Common myeloid progenitor, CD34-positive (primary cell): ENCODE results near the gene WNT9A.

Experiments
- CTCF ChIA-PET: fragments of 350-600 bp; sonication (Branson Sonifier 250); formaldehyde crosslinking; loops from one replicate; lab custom pipeline; 2021; ENCODE audit warnings: antibody characterized with exemption; lab: Charles Lee
- POLR2A ChIA-PET: fragments of 350-600 bp; sonication (Branson Sonifier 250); formaldehyde crosslinking; loops from one replicate; lab custom pipeline; 2021; ENCODE audit warnings: antibody characterized with exemption; lab: Charles Lee
- DNase-seq, 3 donors: peaks; one replicate each; pipeline versions ENCODE4 v3.0.0 to v3.0.0-alpha.2; 2013
- H3K27ac ChIP-seq, 2 experiments: 1 replicate in 1 of 2; 2 replicates in 1 of 2; pipeline ENCODE4 v1.7.0; 2013; ENCODE audit warnings: inconsistent platforms in 2 of 2, low read length in 2 of 2, mild to moderate bottlenecking in 2 of 2, low read depth in 1 of 2, moderate library complexity in 1 of 2; ENCODE audit not compliant: severe bottlenecking in 2 of 2, insufficient read depth in 1 of 2, poor library complexity in 1 of 2
- H3K27me3 ChIP-seq, 5 experiments: replicated peaks in 2 of 5; 1 replicate in 3 of 5; 2 replicates in 2 of 5; pipeline versions ENCODE4 v1.6.1 to v1.7.0; 2013; ENCODE audit warnings: low read length in 4 of 5, mild to moderate bottlenecking in 2 of 5, moderate library complexity in 2 of 5, inconsistent platforms in 1 of 5; ENCODE audit not compliant: insufficient read depth in 5 of 5, control insufficient read depth in 4 of 5
- H3K36me3 ChIP-seq, 4 experiments: 1 replicate in 2 of 4; 2 replicates in 2 of 4; pipeline versions ENCODE4 v1.6.1 to v1.7.0; 2013; ENCODE audit warnings: low read length in 3 of 4, control low read depth in 1 of 4, mild to moderate bottlenecking in 1 of 4; ENCODE audit not compliant: control insufficient read depth in 4 of 4, insufficient read depth in 4 of 4
- H3K4me1 ChIP-seq, 4 experiments: 1 replicate in 3 of 4; 2 replicates in 1 of 4; pipeline versions ENCODE4 v1.6.1 to v1.7.1; 2013; ENCODE audit warnings: low read length in 3 of 4, mild to moderate bottlenecking in 3 of 4, control low read depth in 1 of 4, inconsistent platforms in 1 of 4, moderate library complexity in 1 of 4; ENCODE audit not compliant: control insufficient read depth in 4 of 4, insufficient read depth in 4 of 4; ENCODE audit errors: control extremely low read depth in 1 of 4
- H3K4me3 ChIP-seq, 7 experiments: 1 replicate in 4 of 7; 2 replicates in 3 of 7; pipeline versions ENCODE4 v1.5.1 to v1.7.0; 2013; ENCODE audit warnings: mild to moderate bottlenecking in 7 of 7, low read length in 6 of 7, moderate library complexity in 6 of 7, inconsistent platforms in 2 of 7, low read depth in 2 of 7, control low read depth in 1 of 7; ENCODE audit not compliant: insufficient read depth in 4 of 7, control insufficient read depth in 1 of 7; ENCODE audit errors: extremely low read depth in 1 of 7
- H3K9me3 ChIP-seq, 5 experiments: 1 replicate in 4 of 5; 2 replicates in 1 of 5; pipeline versions ENCODE4 v1.6.1 to v1.7.1; 2013; ENCODE audit warnings: low read length in 4 of 5, mild to moderate bottlenecking in 2 of 5, inconsistent platforms in 1 of 5, low read depth in 1 of 5, moderate library complexity in 1 of 5; ENCODE audit not compliant: control insufficient read depth in 4 of 5, insufficient read depth in 2 of 5; ENCODE audit errors: control extremely low read depth in 1 of 5
- WGBS: methylation state at CpG from one replicate; pipeline ENCODE4 v1.1.5; 2013; ENCODE audit not compliant: insufficient coverage; 5-methylcytosine and 5-hydroxymethylcytosine counted together

The WNT9A gene

GRCh38 chr1:227939791-227940771, 7.7 kb downstream of the WNT9A start:
- 95% methylated on average over 16 of the region's 20 CpGs for WGBS
- CTCF ChIA-PET: no interaction called here
- no peaks in the 10 kb centered on the region for H3K36me3 ChIP-seq

GRCh38 chr1:227938911-227939790, 8.6 kb downstream of the WNT9A start:
- no peaks in the 10 kb centered on the region for H3K36me3 ChIP-seq
- POLR2A ChIA-PET: no interaction called here
- no peak for DNase-seq
- H3K4me1 ChIP-seq: peaks cover 0 to 21% (median 14%) of the 10 kb centered on the region in 4 experiments
- no peaks in the 10 kb centered on the region for H3K9me3 ChIP-seq
- 92% methylated on average over 22 of the region's 27 CpGs for WGBS
- no peak overlapping the region for H3K4me3 ChIP-seq
- no peak overlapping the region for H3K27ac ChIP-seq
- no peaks in the 10 kb centered on the region for H3K27me3 ChIP-seq
- CTCF ChIA-PET: no interaction called here

More at GRCh38 chr1:227939791-227940771, 7.7 kb downstream of the WNT9A start:
- DNase-seq: no peak
- Histone ChIP-seq H3K4me1 (peaks cover 0 to 18% (median 14%) of the 10 kb centered on the region in 4 experiments), H3K4me3 (no peak overlapping the region), H3K27ac (no peak overlapping the region), H3K27me3 (no peaks in the 10 kb centered on the region), H3K9me3 (no peaks in the 10 kb centered on the region)
- POLR2A ChIA-PET: no interaction called here

GRCh38 chr1:227938276-227938675, 9.5 kb downstream of the WNT9A start:
- Histone ChIP-seq H3K27ac (no peak overlapping the region), H3K36me3 (no peaks in the 10 kb centered on the region), H3K4me1 (peaks cover 0 to 21% (median 14%) of the 10 kb centered on the region in 4 experiments), H3K27me3 (no peaks in the 10 kb centered on the region), H3K9me3 (no peaks in the 10 kb centered on the region), H3K4me3 (no peak overlapping the region)
- CTCF ChIA-PET: no interaction called here
- no peak for DNase-seq
- POLR2A ChIA-PET: no interaction called here
- WGBS: 95% methylated on average over 4 of the region's 10 CpGs

- Histone ChIP-seq H3K27ac (no peak overlapping the region), H3K27me3 (no peaks in the 10 kb centered on the region), H3K4me1 (peaks cover 0 to 21% (median 14%) of the 10 kb centered on the region in 4 experiments), H3K4me3 (no peak overlapping the region), H3K36me3 (no peaks in the 10 kb centered on the region), H3K9me3 (no peaks in the 10 kb centered on the region)
- ChIA-PET POLR2A (no interaction called here), CTCF (no interaction called here)
- 91% methylated on average over 7 of the region's 7 CpGs for WGBS
- no peak for DNase-seq
Measured at GRCh38 chr1:227937838-227938145, 9.9 kb downstream of the WNT9A start.

GRCh38 chr1:227937031-227937837, 10.5 kb downstream of the WNT9A start:
- DNase-seq: peak in 2 of 3 donors; percentile 67 to 69
- Histone ChIP-seq H3K36me3 (no peaks in the 10 kb centered on the region), H3K4me1 (peaks cover 0 to 21% (median 14%) of the 10 kb centered on the region in 4 experiments), H3K4me3 (peak overlapping the region in 1 of 7 experiments; percentile 11), H3K9me3 (peaks cover 0 to 3% (median 0%) of the 10 kb centered on the region in 5 experiments), H3K27ac (no peak overlapping the region), H3K27me3 (no peaks in the 10 kb centered on the region)
- ChIA-PET CTCF (no interaction called here), POLR2A (no interaction called here)
- WGBS: 59% methylated on average over 20 of the region's 20 CpGs

GRCh38 chr1:227935826-227936225, 11.9 kb downstream of the WNT9A start:
- H3K4me1 ChIP-seq: peaks cover 0 to 21% (median 14%) of the 10 kb centered on the region in 4 experiments
- WGBS: 96% methylated on average over 6 of the region's 7 CpGs
- H3K9me3 ChIP-seq: peaks cover 0 to 3% (median 0%) of the 10 kb centered on the region in 5 experiments
- no peak for DNase-seq
- H3K27me3 ChIP-seq: peaks cover 0 to 4% (median 0%) of the 10 kb centered on the region in 5 experiments
- H3K4me3 ChIP-seq: no peak overlapping the region
- ChIA-PET POLR2A (no interaction called here), CTCF (no interaction called here)
- no peak overlapping the region for H3K27ac ChIP-seq
- no peaks in the 10 kb centered on the region for H3K36me3 ChIP-seq
